RWPE2 (cell line): Measurements from ENCODE around the gene NDUFAB1.

Experiments
- ATAC-seq: fragments of 200-7000 bp; cut with Tn5 transposase; 3 replicates; pipeline ENCODE4 v1.9.1; 2021; ENCODE audit warnings: low read depth
- DNase-seq: peaks from one replicate; pipeline ENCODE4 v3.0.0-alpha.2; 2020; ENCODE audit warnings: low spot score
- H3K27ac ChIP-seq: fragments of 450-650 bp; 2 replicates; pipeline ENCODE4 v1.5.1; 2017; ENCODE audit warnings: mild to moderate bottlenecking; ENCODE audit not compliant: poor library complexity, severe bottlenecking
- H3K27me3 ChIP-seq: fragments of 250-450 bp; sonication (Bioruptor Pico); 2 replicates; pipeline ENCODE4 v1.5.1; 2021; ENCODE audit warnings: mild to moderate bottlenecking, moderate library complexity; ENCODE audit not compliant: insufficient read depth, poor library complexity, severe bottlenecking
- H3K36me3 ChIP-seq: fragments of 250-450 bp; sonication (Bioruptor Pico); 2 replicates; pipeline ENCODE4 v1.5.1; 2020; ENCODE audit warnings: low read depth, mild to moderate bottlenecking, moderate library complexity
- H3K4me1 ChIP-seq: fragments of 250-450 bp; sonication (Bioruptor Pico); 2 replicates; pipeline ENCODE4 v1.5.1; 2021; ENCODE audit warnings: mild to moderate bottlenecking, moderate library complexity; ENCODE audit not compliant: insufficient read depth, poor library complexity, severe bottlenecking
- H3K4me3 ChIP-seq: fragments of 250-450 bp; sonication (Bioruptor Pico); 2 replicates; pipeline ENCODE4 v1.5.1; 2021; ENCODE audit warnings: mild to moderate bottlenecking, moderate library complexity; ENCODE audit not compliant: severe bottlenecking
- H3K9me3 ChIP-seq: fragments of 250-450 bp; sonication (Bioruptor Pico); 2 replicates; pipeline ENCODE4 v1.5.1; 2021; ENCODE audit warnings: mild to moderate bottlenecking, moderate library complexity; ENCODE audit not compliant: severe bottlenecking
- CTCF ChIP-seq: fragments of 450-650 bp; IDR thresholded peaks from one replicate; pipeline ENCODE4 v1.5.1; 2017; ENCODE audit warnings: mild to moderate bottlenecking, moderate library complexity; ENCODE audit not compliant: poor library complexity, severe bottlenecking

The NDUFAB1 gene

GRCh38 chr16:23557779-23558702 is 38.1 kb downstream of the NDUFAB1 start:
- peak overlapping the region; percentile 66 for H3K4me3 ChIP-seq
- peaks cover 8% of the 10 kb centered on the region for H3K4me1 ChIP-seq
- H3K27ac ChIP-seq: peak overlapping the region; percentile 62
- H3K36me3 ChIP-seq: peaks cover 48% of the 10 kb centered on the region
- DNase-seq (no peak), ATAC-seq (peak; percentile 16)
- no peak for TF ChIP-seq CTCF
- no peaks in the 10 kb centered on the region for H3K27me3 ChIP-seq
- no peaks in the 10 kb centered on the region for H3K9me3 ChIP-seq

GRCh38 chr16:23556881-23557778 is 39.0 kb downstream of the NDUFAB1 start, which contains the start of the genes EARS2 and UBFD1:
EARS2 (minus strand) TSS chr16:23557350; CDS start chr16:23557343, 7 bp downstream.
UBFD1 (plus strand) TSS chr16:23557727; CDS start chr16:23557743, 16 bp downstream.
- peak; percentile 98 for DNase-seq
- Histone ChIP-seq H3K4me1 (peaks cover 8% of the 10 kb centered on the region), H3K27me3 (no peaks in the 10 kb centered on the region), H3K36me3 (peaks cover 48% of the 10 kb centered on the region), H3K9me3 (no peaks in the 10 kb centered on the region), H3K27ac (peak within 1 kb of the TSS; percentile 62), H3K4me3 (peak within 1 kb of the TSS; percentile 66)
- peak; percentile 94 for ATAC-seq
- TF ChIP-seq CTCF: peak; percentile 95

- ATAC-seq (no peak), DNase-seq (no peak)
- Histone ChIP-seq H3K36me3 (peaks cover 46% of the 10 kb centered on the region), H3K4me1 (peaks cover 8% of the 10 kb centered on the region), H3K27me3 (no peaks in the 10 kb centered on the region), H3K27ac (no peak overlapping the region), H3K9me3 (no peaks in the 10 kb centered on the region), H3K4me3 (no peak overlapping the region)
- TF ChIP-seq CTCF: no peak
Measured at GRCh38 chr16:23554536-23554935, 41.6 kb downstream of the NDUFAB1 start.

- Histone ChIP-seq H3K27me3 (no peaks in the 10 kb centered on the region), H3K9me3 (no peaks in the 10 kb centered on the region), H3K27ac (no peak overlapping the region), H3K4me1 (peaks cover 4% of the 10 kb centered on the region), H3K4me3 (no peak overlapping the region), H3K36me3 (peaks cover 60% of the 10 kb centered on the region)
- DNase-seq: no peak
- no peak for ATAC-seq
- TF ChIP-seq CTCF: no peak
Measured at GRCh38 chr16:23552161-23552560, 44.0 kb downstream of the NDUFAB1 start.
